Stimulated activated naive CD8-positive, alpha-beta T cell treated with anti-CD3 and anti-CD28 coated beads, Interleukin-15, Interleukin-2, amounts not matched to agents 100 ng/mL and 50 ng/mL, for 24 hours (primary cell): ENCODE data around the gene SUMO2.

Experiments
- H3K27ac Mint-ChIP-seq: one replicate; pipeline ENCODE4 v1.8.0; 2021; ENCODE audit warnings: mild to moderate bottlenecking, mixed read lengths
- H3K27me3 Mint-ChIP-seq: one replicate; pipeline ENCODE4 v1.8.0; 2021; ENCODE audit warnings: mixed read lengths
- H3K36me3 Mint-ChIP-seq: one replicate; pipeline ENCODE4 v1.8.0; 2021; ENCODE audit warnings: low read depth, mixed read lengths
- H3K4me1 Mint-ChIP-seq: one replicate; pipeline ENCODE4 v1.8.0; 2021; ENCODE audit warnings: low read depth, mixed read lengths
- H3K4me3 Mint-ChIP-seq: one replicate; pipeline ENCODE4 v1.8.0; 2021; ENCODE audit warnings: mild to moderate bottlenecking, mixed read lengths
- H3K9me3 Mint-ChIP-seq: one replicate; pipeline ENCODE4 v1.8.0; 2021; ENCODE audit warnings: mixed read lengths

Gene SUMO2

GRCh38 chr17:75126954-75127353 lies 55.8 kb downstream of the SUMO2 start:
- Mint-ChIP-seq H3K4me1 (peaks cover 39% of the 10 kb centered on the region), H3K27ac (no peak overlapping the region), H3K36me3 (peaks cover 8% of the 10 kb centered on the region), H3K9me3 (no peaks in the 10 kb centered on the region), H3K27me3 (no peaks in the 10 kb centered on the region), H3K4me3 (no peak overlapping the region)

- Mint-ChIP-seq H3K27me3 (no peaks in the 10 kb centered on the region), H3K4me3 (no peak overlapping the region), H3K36me3 (peaks cover 13% of the 10 kb centered on the region), H3K27ac (no peak overlapping the region), H3K4me1 (peaks cover 39% of the 10 kb centered on the region), H3K9me3 (no peaks in the 10 kb centered on the region)
Measured at GRCh38 chr17:75125984-75126383, 56.8 kb downstream of the SUMO2 start.

DNA sequence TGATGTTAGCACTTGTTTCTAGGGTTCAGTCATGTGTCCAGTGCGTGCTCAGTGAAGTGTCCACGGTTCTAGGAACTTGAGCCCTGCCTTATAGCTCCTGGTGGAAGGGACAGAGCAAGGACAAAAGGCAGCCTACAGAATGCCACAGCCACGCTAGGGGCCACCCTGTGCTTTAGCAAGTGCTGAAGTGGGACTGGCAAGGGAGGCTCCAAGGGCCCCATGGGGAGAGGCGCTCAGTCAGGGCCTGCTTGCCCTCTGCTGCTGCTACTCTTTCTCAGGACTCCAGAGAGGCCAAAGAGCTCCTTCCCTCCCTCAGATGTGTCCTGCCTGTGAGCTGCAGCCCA lies 58.0 kb downstream of the SUMO2 start:
- H3K4me3 Mint-ChIP-seq, result no peak overlapping the region
- H3K27ac Mint-ChIP-seq, result peak overlapping the region; percentile 11
- peaks cover 33% of the 10 kb centered on the region for H3K4me1 Mint-ChIP-seq
- H3K27me3 Mint-ChIP-seq, result no peaks in the 10 kb centered on the region
- H3K9me3 Mint-ChIP-seq, result no peaks in the 10 kb centered on the region
- H3K36me3 Mint-ChIP-seq, result peaks cover 15% of the 10 kb centered on the region

DNA sequence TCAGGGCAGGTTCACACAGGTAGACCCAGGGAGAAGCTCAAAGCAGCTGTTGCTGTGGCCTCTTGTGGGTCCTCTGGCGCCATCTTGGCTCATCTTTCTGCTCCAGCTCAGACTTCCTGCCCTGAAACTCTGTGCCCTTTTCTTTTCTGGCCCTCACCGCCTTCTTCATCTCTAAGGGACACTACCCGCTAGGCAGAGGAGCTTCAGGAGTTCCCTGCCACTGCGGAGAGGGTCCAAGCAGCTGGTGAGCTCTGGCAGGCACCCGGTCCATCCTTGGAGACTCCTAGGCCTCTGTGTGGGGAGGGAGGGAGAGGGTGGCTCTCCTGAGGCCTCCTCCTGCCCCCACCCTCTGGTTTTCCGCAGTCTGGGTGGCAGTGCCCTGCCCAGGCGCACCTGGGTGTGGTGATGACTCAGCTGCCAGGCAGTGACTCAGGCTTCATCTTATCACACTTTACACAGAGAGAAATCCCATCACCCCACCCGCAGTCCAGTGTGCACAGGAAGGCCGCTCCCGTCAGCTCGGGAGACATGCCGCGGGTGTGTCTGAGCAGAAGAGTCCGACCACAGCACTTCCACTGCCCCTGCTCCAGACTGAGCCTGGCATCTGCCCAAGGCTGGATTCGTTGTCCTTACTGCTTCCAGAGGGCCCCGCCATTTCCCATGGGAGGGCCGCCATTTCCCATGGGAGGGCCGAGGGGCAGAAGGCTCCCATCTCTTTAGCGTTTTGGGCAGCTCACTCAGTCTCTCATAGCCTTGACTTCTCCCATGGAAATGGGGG lies 58.5 kb downstream of the SUMO2 start:
- Mint-ChIP-seq H3K27me3 (no peaks in the 10 kb centered on the region), H3K27ac (peak overlapping the region; percentile 66), H3K9me3 (no peaks in the 10 kb centered on the region), H3K4me3 (peak overlapping the region; percentile 25), H3K36me3 (peaks cover 15% of the 10 kb centered on the region), H3K4me1 (peaks cover 29% of the 10 kb centered on the region)

DNA sequence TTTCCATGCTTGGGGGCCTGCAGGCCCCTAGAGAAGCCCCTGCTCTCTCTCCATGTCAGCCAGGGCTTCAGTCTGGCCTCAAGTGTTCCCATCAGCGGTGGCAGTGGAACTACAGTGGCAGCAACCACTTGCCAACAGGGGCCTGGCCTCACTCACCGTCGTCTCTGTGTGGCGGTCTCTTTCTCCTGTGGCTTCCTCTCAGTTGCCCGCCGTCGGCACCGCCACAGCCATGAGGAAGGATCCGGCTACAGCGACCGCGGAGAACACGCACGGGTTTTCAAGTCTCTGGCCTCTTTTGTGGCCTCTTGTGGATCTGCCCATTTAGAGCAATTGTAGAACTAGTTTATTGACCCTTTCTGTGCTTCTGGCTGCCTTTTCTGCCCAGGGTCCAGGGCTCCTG lies 64.5 kb downstream of the SUMO2 start:
- Mint-ChIP-seq H3K4me3 (no peak overlapping the region), H3K27ac (no peak overlapping the region), H3K36me3 (peaks cover 20% of the 10 kb centered on the region), H3K4me1 (peaks cover 29% of the 10 kb centered on the region), H3K27me3 (no peaks in the 10 kb centered on the region), H3K9me3 (no peaks in the 10 kb centered on the region)

DNA sequence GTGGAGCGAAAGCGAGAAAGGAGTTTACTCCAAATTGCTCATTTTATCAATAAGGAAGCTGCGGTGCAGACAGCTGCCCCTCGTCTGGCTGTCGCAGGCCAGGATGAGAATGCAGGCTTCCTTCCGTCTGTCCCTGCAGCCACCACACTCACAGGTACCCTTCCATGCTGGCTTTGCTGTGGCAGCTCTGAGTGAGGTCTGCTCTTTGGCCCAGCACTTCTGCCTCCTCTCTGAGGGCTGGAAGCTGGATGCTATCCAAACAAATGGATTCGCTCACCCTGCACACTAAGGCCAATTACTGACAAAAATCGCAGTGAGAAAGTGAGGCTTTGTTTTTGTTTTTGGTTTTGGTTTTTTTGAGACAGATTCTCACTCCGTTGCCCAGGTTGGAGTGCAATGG lies 66.0 kb downstream of the SUMO2 start:
- Mint-ChIP-seq H3K36me3 (peaks cover 22% of the 10 kb centered on the region), H3K4me3 (no peak overlapping the region), H3K27me3 (no peaks in the 10 kb centered on the region), H3K9me3 (no peaks in the 10 kb centered on the region), H3K27ac (no peak overlapping the region), H3K4me1 (peaks cover 34% of the 10 kb centered on the region)
